GM10266 (cell line): Measurements from ENCODE around the gene ZNF57.
"Not testable (repeated sequence)": the region's sequence is repeated elsewhere in the genome, so short reads cannot be mapped to it uniquely, and the experiment has no call there.

Experiments
- DNase-seq: peaks from one replicate; pipeline ENCODE4 v3.0.0; 2012; ENCODE audit errors: extremely low spot score
- CTCF ChIP-seq: IDR thresholded peaks from 2 replicates; pipeline ENCODE4 v1.5.1; 2012; ENCODE audit warnings: mild to moderate bottlenecking, low read depth; ENCODE audit not compliant: control insufficient read depth, insufficient read depth; ENCODE audit errors: missing control alignments

The ZNF57 gene

DNA sequence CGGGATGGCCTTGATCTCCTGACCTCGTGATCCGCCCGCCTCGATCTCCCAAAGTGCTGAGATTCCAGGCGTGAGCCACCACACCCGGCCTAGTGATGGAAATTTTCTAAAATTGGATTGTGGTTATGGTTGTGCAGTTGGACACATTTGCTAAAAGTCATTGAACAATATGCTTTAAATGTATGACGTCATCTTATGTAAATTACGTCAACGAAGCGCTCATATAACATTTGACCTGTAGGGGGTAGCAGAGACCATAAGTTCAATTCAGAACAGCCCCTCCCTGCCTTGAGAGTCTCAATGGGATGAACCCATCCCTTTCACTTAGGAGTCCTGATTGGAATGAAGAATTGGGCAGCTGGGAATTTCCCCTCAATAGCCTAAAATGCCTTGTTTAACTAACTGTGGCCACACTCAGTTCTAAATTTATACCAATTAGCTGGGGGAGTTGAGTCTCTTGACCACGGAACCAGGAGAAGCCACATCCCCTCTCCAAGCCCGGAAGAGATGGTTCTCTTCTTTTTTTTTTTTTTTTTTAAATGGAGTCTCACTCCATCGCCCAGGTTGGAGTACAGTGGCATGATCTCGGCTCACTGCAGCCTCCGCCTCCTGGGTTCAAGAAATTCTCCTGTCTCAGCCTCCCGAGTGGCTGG is 61.4 kb downstream of the ZNF57 start:
- peak; percentile 52 for DNase-seq

GRCh38 chr19:2963122-2963521 is 62.4 kb downstream of the ZNF57 start:
- no peak for DNase-seq
- no peak for TF ChIP-seq CTCF

More for the DNA sequence above, 61.4 kb downstream of the ZNF57 start:
- peak; percentile 58 for TF ChIP-seq CTCF

DNA sequence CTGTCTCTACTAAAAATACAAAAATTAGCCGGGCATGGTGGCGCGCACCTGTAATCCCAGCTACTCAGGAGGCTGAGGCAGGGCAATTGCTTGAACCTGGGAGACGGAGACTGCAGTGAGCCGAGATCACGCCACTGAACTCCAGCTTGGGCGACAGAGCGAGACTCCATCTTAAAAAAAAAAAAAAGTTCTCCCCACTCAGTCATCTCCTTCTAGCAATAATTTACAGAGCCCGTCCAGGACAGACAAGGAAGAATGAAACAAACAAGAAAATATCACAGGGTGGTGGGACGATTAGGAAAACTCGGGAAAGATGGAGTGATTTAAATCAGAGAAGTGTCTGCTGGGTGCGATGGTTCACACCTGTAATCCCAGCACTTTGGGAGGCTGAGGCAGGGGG is 62.9 kb downstream of the ZNF57 start:
- not testable (repeated sequence) for DNase-seq

GRCh38 chr19:2964874-2965273 is 64.1 kb downstream of the ZNF57 start:
- DNase-seq: no peak
- no peak for TF ChIP-seq CTCF

DNA sequence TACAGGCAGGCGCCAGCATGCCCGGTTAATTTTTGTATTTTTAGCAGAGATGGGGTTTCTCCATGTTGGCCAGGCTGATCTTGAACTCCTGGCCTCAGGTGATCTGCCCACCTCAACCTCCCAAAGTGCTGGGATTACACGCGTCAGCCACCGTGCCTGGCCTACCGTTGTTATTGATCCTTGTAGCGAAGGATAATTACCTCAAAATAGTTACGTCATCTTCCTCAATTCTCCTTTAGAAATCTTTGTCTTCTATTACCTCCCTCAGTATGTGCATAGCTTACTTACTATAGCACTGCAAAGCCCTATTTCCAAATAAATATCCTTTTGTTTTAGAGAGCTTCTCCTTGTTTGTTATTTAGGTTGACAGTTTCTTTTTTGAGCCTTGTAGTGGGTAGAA is 67.2 kb downstream of the ZNF57 start:
- no peak for TF ChIP-seq CTCF

More for the DNA sequence above, 67.2 kb downstream of the ZNF57 start:
- no peak for DNase-seq
